ENCODE measurements around the gene FDPS.
"Not testable (repeated sequence)": the region's sequence is repeated elsewhere in the genome, so short reads cannot be mapped to it uniquely, and the experiment has no call there.

The FDPS gene

DNA sequence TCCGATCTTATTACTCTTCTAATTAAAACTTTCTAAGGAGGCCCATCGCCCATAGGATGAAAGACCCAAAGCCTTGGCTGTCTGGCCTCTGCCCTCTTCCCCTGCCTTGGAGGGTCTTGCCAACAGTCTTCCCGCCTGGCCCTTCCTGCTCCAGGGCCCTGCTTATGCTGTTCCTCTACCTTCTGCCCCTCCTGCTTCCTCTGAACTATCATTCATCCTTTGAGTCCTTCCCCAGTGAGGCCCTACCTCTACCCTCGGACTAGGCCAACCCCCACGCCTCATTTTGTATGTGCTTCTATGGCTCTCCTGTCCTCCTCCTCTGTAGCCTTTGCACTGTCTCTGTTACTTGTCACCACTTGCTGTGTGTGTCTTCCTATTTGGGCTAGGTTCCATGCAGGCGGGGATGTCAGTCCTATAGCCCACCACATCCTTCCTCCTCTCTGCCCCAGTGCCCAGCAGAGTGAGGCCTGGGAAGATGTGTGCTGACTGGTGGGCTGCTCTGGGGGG, 17.4 kb downstream of the FDPS start:
- in situ Hi-C loops (cut with MboI; ENCODE audit: low sequenced_read_pairs, unreplicated experiment): loop anchor here (25.0 kb wide), 1 partner anchor 261 kb away; no protein-coding TSS in a partner anchor
- DNase-seq (ENCODE audit: low spot score): no peak
- TF ChIP-seq, protein P1, sequence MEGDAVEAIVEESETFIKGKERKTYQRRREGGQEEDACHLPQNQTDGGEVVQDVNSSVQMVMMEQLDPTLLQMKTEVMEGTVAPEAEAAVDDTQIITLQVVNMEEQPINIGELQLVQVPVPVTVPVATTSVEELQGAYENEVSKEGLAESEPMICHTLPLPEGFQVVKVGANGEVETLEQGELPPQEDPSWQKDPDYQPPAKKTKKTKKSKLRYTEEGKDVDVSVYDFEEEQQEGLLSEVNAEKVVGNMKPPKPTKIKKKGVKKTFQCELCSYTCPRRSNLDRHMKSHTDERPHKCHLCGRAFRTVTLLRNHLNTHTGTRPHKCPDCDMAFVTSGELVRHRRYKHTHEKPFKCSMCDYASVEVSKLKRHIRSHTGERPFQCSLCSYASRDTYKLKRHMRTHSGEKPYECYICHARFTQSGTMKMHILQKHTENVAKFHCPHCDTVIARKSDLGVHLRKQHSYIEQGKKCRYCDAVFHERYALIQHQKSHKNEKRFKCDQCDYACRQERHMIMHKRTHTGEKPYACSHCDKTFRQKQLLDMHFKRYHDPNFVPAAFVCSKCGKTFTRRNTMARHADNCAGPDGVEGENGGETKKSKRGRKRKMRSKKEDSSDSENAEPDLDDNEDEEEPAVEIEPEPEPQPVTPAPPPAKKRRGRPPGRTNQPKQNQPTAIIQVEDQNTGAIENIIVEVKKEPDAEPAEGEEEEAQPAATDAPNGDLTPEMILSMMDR (IDR thresholded peaks at IDR 0.05; ENCODE audit: borderline replicate concordance, control extremely low read depth, extremely low read depth, insufficient read depth, missing control alignments): no peak

GRCh38 chr1:155326631-155327037, 18.0 kb downstream of the FDPS start:
- TF ChIP-seq, protein P1 (IDR thresholded peaks at IDR 0.05; ENCODE audit: borderline replicate concordance, control extremely low read depth, extremely low read depth, insufficient read depth, missing control alignments): no peak
- in situ Hi-C loops (cut with MboI; ENCODE audit: low sequenced_read_pairs, unreplicated experiment): loop anchor here (25.0 kb wide), 1 partner anchor 261 kb away; no protein-coding TSS in a partner anchor
- DNase-seq (ENCODE audit: low spot score): no peak

- in situ Hi-C loops (cut with MboI; ENCODE audit: low sequenced_read_pairs, unreplicated experiment): loop anchor here (25.0 kb wide), 1 partner anchor 259 kb away; no protein-coding TSS in a partner anchor
- TF ChIP-seq, protein P1 (IDR thresholded peaks at IDR 0.05; ENCODE audit: borderline replicate concordance, control extremely low read depth, extremely low read depth, insufficient read depth, missing control alignments): no peak
- DNase-seq (ENCODE audit: low spot score): no peak
Observed at GRCh38 chr1:155327981-155328380, 19.3 kb downstream of the FDPS start.

DNA sequence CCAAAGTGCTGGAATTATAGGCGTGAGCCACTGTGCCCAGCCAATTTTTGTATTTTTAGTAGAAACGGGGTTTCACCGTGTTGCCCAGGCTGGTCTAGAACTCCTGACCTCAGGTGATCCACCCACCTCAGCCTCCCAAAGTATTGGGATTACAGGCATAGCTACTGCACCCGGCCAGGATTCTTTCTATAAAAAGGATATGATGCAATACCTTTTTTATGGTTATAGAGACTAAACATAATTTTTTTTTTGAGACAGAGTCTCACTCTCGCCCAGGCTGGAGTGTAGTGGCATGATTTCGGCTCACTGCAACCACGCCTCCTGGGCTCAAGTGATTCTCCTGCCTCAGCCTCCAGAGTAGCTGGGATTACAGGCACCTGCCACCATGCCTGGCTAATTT, 20.2 kb downstream of the FDPS start:
- not testable (repeated sequence) for DNase-seq (ENCODE audit: low spot score)
- in situ Hi-C loops (cut with MboI; ENCODE audit: low sequenced_read_pairs, unreplicated experiment): loop anchor here (25.0 kb wide), 1 partner anchor 258 kb away; no protein-coding TSS in a partner anchor

DNA sequence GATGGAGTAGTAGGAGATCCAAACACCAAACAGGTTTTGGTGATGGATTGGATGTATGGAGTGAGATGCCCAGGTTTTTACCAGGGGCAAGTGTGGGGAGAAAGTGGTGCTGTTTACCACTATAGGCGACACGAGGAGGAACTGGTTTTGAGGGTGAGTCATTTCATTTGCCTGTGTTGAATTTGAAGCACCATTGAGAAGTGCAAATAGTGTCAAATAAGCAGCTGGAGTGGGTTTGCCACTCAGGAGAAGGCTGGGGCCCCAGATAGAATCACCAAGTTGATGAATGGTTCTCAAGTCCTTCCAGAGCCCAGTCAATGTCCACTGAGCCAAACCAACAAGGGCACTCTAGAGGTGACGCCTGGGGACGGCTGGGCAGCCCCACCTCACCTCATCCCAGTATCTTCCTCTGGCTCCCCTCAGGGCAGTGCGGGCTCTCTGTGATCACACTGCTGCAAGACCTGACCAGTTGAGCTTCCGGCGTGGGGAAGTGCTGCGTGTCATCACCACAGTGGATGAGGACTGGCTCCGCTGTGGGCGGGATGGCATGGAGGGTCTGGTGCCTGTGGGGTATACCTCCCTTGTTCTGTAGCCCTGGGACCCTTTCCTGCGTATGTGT, 21.4 kb downstream of the FDPS start:
- DNase-seq (ENCODE audit: low spot score): no peak
- TF ChIP-seq, protein P1 (IDR thresholded peaks at IDR 0.05; ENCODE audit: borderline replicate concordance, control extremely low read depth, extremely low read depth, insufficient read depth, missing control alignments): no peak
- in situ Hi-C loops (cut with MboI; ENCODE audit: low sequenced_read_pairs, unreplicated experiment): loop anchor here (25.0 kb wide), 1 partner anchor 257 kb away; no protein-coding TSS in a partner anchor

DNA sequence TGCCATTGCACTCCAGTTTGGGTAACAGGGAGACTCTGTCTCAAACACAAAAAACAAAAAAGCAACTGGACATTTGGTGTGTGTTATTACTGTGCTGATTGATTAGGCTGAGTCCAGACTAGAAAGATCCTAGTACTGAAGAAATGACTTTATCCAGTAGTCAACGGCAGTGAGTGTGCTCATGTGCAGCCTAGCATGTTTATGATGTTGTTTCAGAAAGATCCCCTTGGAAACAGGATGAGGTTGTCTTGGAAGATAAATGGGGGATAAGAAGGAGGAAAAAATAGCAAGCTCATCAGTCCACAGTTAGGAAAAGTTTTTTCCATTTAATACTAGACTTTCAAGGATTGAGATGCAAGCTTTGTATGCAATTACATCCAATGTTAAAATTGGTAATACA, 26.3 kb downstream of the FDPS start:
- TF ChIP-seq, protein P1 (IDR thresholded peaks at IDR 0.05; ENCODE audit: borderline replicate concordance, control extremely low read depth, extremely low read depth, insufficient read depth, missing control alignments): no peak
- in situ Hi-C loops (cut with MboI; ENCODE audit: low sequenced_read_pairs, unreplicated experiment): loop anchor here (25.0 kb wide), 1 partner anchor 252 kb away; no protein-coding TSS in a partner anchor

GRCh38 chr1:155339515-155340097, 30.9 kb downstream of the FDPS start:
- in situ Hi-C loops (cut with MboI; ENCODE audit: low sequenced_read_pairs, unreplicated experiment): loop anchor here (25.0 kb wide), 1 partner anchor 248 kb away; no protein-coding TSS in a partner anchor
- TF ChIP-seq, protein P1 (IDR thresholded peaks at IDR 0.05; ENCODE audit: borderline replicate concordance, control extremely low read depth, extremely low read depth, insufficient read depth, missing control alignments): no peak
- no peak for DNase-seq (ENCODE audit: low spot score)

More for the DNA sequence above, 26.3 kb downstream of the FDPS start:
- no peak for DNase-seq (ENCODE audit: low spot score)
